ENCODE results near the gene GMPR2.

- no peak for TF ChIP-seq EZH2 (IDR thresholded peaks at IDR 0.05; ENCODE audit: borderline replicate concordance, low read length)
- no peak for TF ChIP-seq CTCF (IDR thresholded peaks at IDR 0.05; ENCODE audit: low read length)
Measured at GRCh38 chr14:24243336-24243836, 10.7 kb downstream of the GMPR2 start.

All from OCI-LY1 (cell line).